HepG2 (cell line): Measurements from ENCODE around the gene GDPGP1. TPM values are rescaled to one million over a fixed set of nuclear protein-coding genes. Genes with fewer than 3 reads are reported as not detected.

Source experiments
- AHR ChIP-seq: IDR thresholded peaks from 2 replicates; pipeline ENCODE4 v1.6.1; 2018; ENCODE audit warnings: missing genetic modification reagents, missing compliant biosample characterization
- CHCHD3 ChIP-seq: sonication (generic); formaldehyde crosslinking; IDR thresholded peaks from 2 replicates; pipeline ENCODE4 v1.8.0; 2022; ENCODE audit warnings: mild to moderate bottlenecking, missing genetic modification reagents, moderate library complexity
- FOXO1 ChIP-seq: sonication (generic); formaldehyde crosslinking; IDR thresholded peaks from 2 replicates; pipeline ENCODE4 v1.4.0; 2020; ENCODE audit warnings: missing genetic modification reagents
- HOXA7 ChIP-seq: sonication (generic); formaldehyde crosslinking; IDR thresholded peaks from 2 replicates; pipeline ENCODE4 v1.8.1; 2022; ENCODE audit warnings: mild to moderate bottlenecking, missing genetic modification reagents, moderate library complexity
- KLF16 ChIP-seq, 2 experiments: sonication (generic) in 1 of 2; formaldehyde crosslinking in 1 of 2; IDR thresholded peaks; 2 replicates each; pipeline versions ENCODE4 v1.6.1 to v1.8.0; 2016 to 2023; ENCODE audit warnings: missing genetic modification reagents in 2 of 2, missing compliant biosample characterization in 1 of 2
- MBNL3 ChIP-seq: fragments of 250-450 bp; sonication (Bioruptor Pico); conservative IDR thresholded peaks from 2 replicates; pipeline ENCODE4 v1.8.0; 2022; ENCODE audit warnings: mild to moderate bottlenecking, inconsistent platforms
- MIXL1 ChIP-seq: IDR thresholded peaks from 2 replicates; pipeline ENCODE4 v1.6.1; 2016
- NCOA1 ChIP-seq: sonication (generic); formaldehyde crosslinking; IDR thresholded peaks from 2 replicates; pipeline ENCODE4 v1.9.0; 2021; ENCODE audit warnings: missing genetic modification reagents
- NCOR1 ChIP-seq: fragments of 200-600 bp; sonication (generic); IDR thresholded peaks from 2 replicates; pipeline ENCODE4 v1.7.0; 2017; ENCODE audit warnings: antibody characterized with exemption, low read length, borderline replicate concordance
- PHF5A ChIP-seq: IDR thresholded peaks from one replicate; pipeline ENCODE4 v1.6.1; 2018; ENCODE audit warnings: low read depth, missing genetic modification reagents; ENCODE audit not compliant: unreplicated experiment
- PTBP1 ChIP-seq: fragments of 200-400 bp; formaldehyde crosslinking; IDR thresholded peaks from 2 replicates; pipeline ENCODE4 v1.6.1; 2018; ENCODE audit warnings: low read length, low read depth; ENCODE audit not compliant: poor library complexity, severe bottlenecking
- RBM22 ChIP-seq: fragments of 200-400 bp; formaldehyde crosslinking; optimal IDR thresholded peaks from 2 replicates; pipeline ENCODE3; 2017; ENCODE audit warnings: mild to moderate bottlenecking, low read length, moderate library complexity
- RBM39 ChIP-seq: fragments of 200-400 bp; formaldehyde crosslinking; IDR thresholded peaks from one replicate; pipeline ENCODE4 v1.6.1; 2018; ENCODE audit warnings: antibody characterized with exemption, mild to moderate bottlenecking, low read depth, low read length; ENCODE audit not compliant: poor library complexity, severe bottlenecking
- RXRB ChIP-seq: IDR thresholded peaks from 2 replicates; pipeline ENCODE4 v1.6.1; 2016; ENCODE audit warnings: borderline replicate concordance, missing genetic modification reagents, missing compliant biosample characterization
- SMAD9 ChIP-seq: sonication (generic); formaldehyde crosslinking; IDR thresholded peaks from 2 replicates; pipeline ENCODE4 v1.5.1; 2020; ENCODE audit warnings: mild to moderate bottlenecking, missing genetic modification reagents
- SMYD3 ChIP-seq: sonication (generic); formaldehyde crosslinking; IDR thresholded peaks from 2 replicates; pipeline ENCODE4 v1.8.1; 2023; ENCODE audit warnings: mild to moderate bottlenecking, missing genetic modification reagents
- TEAD3 ChIP-seq: optimal IDR thresholded peaks from 2 replicates; pipeline ENCODE3; 2016; ENCODE audit warnings: borderline replicate concordance
- TMF1 ChIP-seq: sonication (generic); formaldehyde crosslinking; IDR thresholded peaks from 2 replicates; pipeline ENCODE4 v1.8.1; 2022; ENCODE audit warnings: low read depth, missing genetic modification reagents
- ZBTB1 ChIP-seq: sonication (generic); formaldehyde crosslinking; IDR thresholded peaks from 2 replicates; pipeline ENCODE4 v1.4.0; 2020; ENCODE audit warnings: missing genetic modification reagents, borderline replicate concordance
- ZBTB7B ChIP-seq: sonication (generic); formaldehyde crosslinking; IDR thresholded peaks from 2 replicates; pipeline ENCODE4 v1.4.0; 2020; ENCODE audit warnings: missing genetic modification reagents
- ZFY ChIP-seq: sonication (generic); formaldehyde crosslinking; IDR thresholded peaks from 2 replicates; pipeline ENCODE4 v1.4.0; 2020; ENCODE audit warnings: missing genetic modification reagents
- ZNF672 ChIP-seq: sonication (generic); formaldehyde crosslinking; IDR thresholded peaks from 2 replicates; pipeline ENCODE4 v1.8.1; 2022; ENCODE audit warnings: missing genetic modification reagents
- ZNF674 ChIP-seq: sonication (generic); formaldehyde crosslinking; IDR thresholded peaks from 2 replicates; pipeline ENCODE4 v1.5.0; 2020; ENCODE audit warnings: low read depth, mild to moderate bottlenecking, missing genetic modification reagents
- ZNF737 ChIP-seq: sonication (generic); formaldehyde crosslinking; IDR thresholded peaks from 2 replicates; pipeline ENCODE4 v1.5.0; 2020; ENCODE audit warnings: missing genetic modification reagents, mild to moderate bottlenecking, borderline replicate concordance
- ZNF790 ChIP-seq: sonication (generic); formaldehyde crosslinking; IDR thresholded peaks from 2 replicates; pipeline ENCODE4 v1.8.0; 2022; ENCODE audit warnings: missing genetic modification reagents, mild to moderate bottlenecking, borderline replicate concordance
- polyA plus RNA-seq, 8 experiments: library from polyadenylated mRNA; depleted of rRNA in 3 of 8; stranded (reverse) in 7 of 8; unstranded in 1 of 8; fragments of >200 nt; fragmentation: Illumina TruSeq in 4 of 8; extraction: Trizol in 4 of 8; gene quantifications; 2 replicates each; pipeline versions ENCODE4 v1.2.1 to v1.2.3, GENCODE V29; 2011 to 2016; ENCODE audit warnings: low read depth in 4 of 8, missing spikeins in 1 of 8, mixed read lengths in 1 of 8; ENCODE audit not compliant: insufficient read depth in 1 of 8
- total RNA-seq, 5 experiments: library from RNA; depleted of rRNA; stranded (reverse); fragments of >200 nt; fragmentation: Illumina TruSeq; extraction: Trizol; gene quantifications; 2 replicates each; pipeline ENCODE4 v1.2.3, GENCODE V29; 2016; ENCODE audit warnings: low read depth in 1 of 5
- TF ChIP-seq, protein P1 (sequence below): sonication (generic); formaldehyde crosslinking; conservative IDR thresholded peaks from 2 replicates; pipeline ENCODE4 v1.4.0; 2020; ENCODE audit warnings: missing genetic modification reagents
- TF ChIP-seq, protein P2 (sequence below): sonication (generic); formaldehyde crosslinking; IDR thresholded peaks from 2 replicates; pipeline ENCODE4 v1.8.0; 2022; ENCODE audit warnings: mild to moderate bottlenecking, missing genetic modification reagents; ENCODE audit not compliant: insufficient replicate concordance
- TF ChIP-seq, protein P3 (sequence below): sonication (generic); formaldehyde crosslinking; IDR thresholded peaks from 2 replicates; pipeline ENCODE4 v1.4.0; 2020; ENCODE audit warnings: missing genetic modification reagents

GDPGP1 gene
- total and polyA plus RNA-seq, 2 of the 13 experiments (the other 11 are each of a cell fraction or from before 2014, with no cell fraction given), result 1.5 to 4.3 TPM

DNA sequence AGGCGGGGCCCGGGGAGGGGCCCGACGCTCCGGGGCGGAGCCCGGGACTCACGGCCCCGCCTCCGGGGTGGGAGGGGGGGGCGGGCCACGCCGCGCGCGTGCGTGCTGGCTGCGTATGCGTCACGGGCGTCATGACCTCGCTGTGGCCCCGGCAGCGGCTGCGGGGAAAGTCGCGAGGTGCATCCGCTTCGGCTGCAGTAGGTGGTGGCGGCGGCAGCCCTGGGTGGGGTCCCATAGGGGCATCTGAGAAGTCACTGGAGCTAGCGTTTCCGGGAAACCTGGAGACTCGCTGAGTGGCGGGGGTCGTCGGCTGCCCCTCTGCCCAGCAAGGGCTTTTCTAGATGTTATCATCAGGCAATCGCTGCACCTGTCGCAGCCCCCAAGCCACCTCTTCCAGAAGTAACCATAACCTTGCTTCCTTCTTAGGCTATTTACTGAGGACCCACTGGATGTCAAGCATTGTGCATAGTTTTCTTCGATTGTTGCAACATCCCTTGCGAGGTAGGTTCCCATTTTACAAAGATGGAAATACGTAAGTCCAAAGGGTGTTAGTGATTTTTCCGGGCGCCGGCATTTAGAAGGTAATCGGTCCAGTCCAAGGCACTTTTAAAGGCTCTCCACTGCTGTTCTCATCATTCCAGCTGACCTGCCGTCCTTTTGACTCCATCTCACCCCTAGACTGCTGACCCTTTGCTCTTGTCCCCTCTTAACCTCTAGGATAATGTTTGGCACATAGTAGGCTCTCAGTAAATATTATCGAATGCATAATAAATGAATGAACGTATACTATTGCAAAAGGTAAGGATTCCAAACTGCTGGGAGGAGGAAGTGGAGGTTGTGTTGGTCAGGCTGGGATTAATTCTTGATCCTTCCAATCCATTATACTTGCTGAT lies at the start of gene GDPGP1 (continued):
- TF ChIP-seq MBNL3 (CRISPR knock-in tag) (no peak), AHR (0 out of 2 replicates have a peak, but pooled peaks have one; percentile 1), HOXA7 (no peak), ZBTB1 (no peak), ZBTB7B (CRISPR knock-in tag) (no peak), ZNF672 (CRISPR knock-in tag) (no peak), MIXL1 (no peak), RBM22 (no peak), KLF16 (CRISPR knock-in tag; IDR thresholded peaks at IDR 0.05) (no peak), RBM39 (no peak), CHCHD3 (CRISPR knock-in tag) (no peak), PHF5A (CRISPR knock-in tag) (no peak), TMF1 (no peak), RXRB (CRISPR knock-in tag) (peak; percentile 27; the same call in 1 of the 2 replicates), NCOA1 (CRISPR knock-in tag) (no peak), ZNF737 (CRISPR knock-in tag) (no peak), FOXO1 (CRISPR knock-in tag) (no peak), ZNF674 (0 out of 2 replicates have a peak, but pooled peaks have one; percentile 8), PTBP1 (no peak), SMAD9 (CRISPR knock-in tag) (no peak), SMYD3 (CRISPR knock-in tag) (no peak), ZNF790 (no peak), NCOR1 (no peak), TEAD3 (CRISPR knock-in tag) (no peak), ZFY (CRISPR knock-in tag) (no peak)
- TF ChIP-seq, protein P1, sequence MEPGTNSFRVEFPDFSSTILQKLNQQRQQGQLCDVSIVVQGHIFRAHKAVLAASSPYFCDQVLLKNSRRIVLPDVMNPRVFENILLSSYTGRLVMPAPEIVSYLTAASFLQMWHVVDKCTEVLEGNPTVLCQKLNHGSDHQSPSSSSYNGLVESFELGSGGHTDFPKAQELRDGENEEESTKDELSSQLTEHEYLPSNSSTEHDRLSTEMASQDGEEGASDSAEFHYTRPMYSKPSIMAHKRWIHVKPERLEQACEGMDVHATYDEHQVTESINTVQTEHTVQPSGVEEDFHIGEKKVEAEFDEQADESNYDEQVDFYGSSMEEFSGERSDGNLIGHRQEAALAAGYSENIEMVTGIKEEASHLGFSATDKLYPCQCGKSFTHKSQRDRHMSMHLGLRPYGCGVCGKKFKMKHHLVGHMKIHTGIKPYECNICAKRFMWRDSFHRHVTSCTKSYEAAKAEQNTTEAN (CRISPR knock-in tag), result no peak
- TF ChIP-seq, protein P2, sequence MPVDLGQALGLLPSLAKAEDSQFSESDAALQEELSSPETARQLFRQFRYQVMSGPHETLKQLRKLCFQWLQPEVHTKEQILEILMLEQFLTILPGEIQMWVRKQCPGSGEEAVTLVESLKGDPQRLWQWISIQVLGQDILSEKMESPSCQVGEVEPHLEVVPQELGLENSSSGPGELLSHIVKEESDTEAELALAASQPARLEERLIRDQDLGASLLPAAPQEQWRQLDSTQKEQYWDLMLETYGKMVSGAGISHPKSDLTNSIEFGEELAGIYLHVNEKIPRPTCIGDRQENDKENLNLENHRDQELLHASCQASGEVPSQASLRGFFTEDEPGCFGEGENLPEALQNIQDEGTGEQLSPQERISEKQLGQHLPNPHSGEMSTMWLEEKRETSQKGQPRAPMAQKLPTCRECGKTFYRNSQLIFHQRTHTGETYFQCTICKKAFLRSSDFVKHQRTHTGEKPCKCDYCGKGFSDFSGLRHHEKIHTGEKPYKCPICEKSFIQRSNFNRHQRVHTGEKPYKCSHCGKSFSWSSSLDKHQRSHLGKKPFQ (CRISPR knock-in tag), result peak; percentile 77
- TF ChIP-seq, protein P3, sequence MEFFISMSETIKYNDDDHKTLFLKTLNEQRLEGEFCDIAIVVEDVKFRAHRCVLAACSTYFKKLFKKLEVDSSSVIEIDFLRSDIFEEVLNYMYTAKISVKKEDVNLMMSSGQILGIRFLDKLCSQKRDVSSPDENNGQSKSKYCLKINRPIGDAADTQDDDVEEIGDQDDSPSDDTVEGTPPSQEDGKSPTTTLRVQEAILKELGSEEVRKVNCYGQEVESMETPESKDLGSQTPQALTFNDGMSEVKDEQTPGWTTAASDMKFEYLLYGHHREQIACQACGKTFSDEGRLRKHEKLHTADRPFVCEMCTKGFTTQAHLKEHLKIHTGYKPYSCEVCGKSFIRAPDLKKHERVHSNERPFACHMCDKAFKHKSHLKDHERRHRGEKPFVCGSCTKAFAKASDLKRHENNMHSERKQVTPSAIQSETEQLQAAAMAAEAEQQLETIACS, result no peak
